Activated T-helper 2 cell treated with anti-CD3 and anti-CD28 coated beads, Interferon-gamma antibody, Interleukin-2, Interleukin-4, amounts not matched to agents 10 μg/mL and 5 μg/mL and 100 μg/mL, durations not matched to agents 14 hours and 24 hours and 36 hours (primary cell): ENCODE measurements around the gene MYOCOS. TPM values are rescaled to one million over a fixed set of nuclear protein-coding genes. Genes with fewer than 3 reads are reported as not detected.
"Not testable (repeated sequence)": the region's sequence is repeated elsewhere in the genome, so short reads cannot be mapped to it uniquely, and the experiment has no call there.

Experiments used
- DNase-seq: peaks from one replicate; pipeline ENCODE4 v3.0.0; 2021; ENCODE audit warnings: low spot score
- H3K27ac Mint-ChIP-seq: one replicate; pipeline ENCODE4 v1.8.0; 2021; ENCODE audit warnings: mixed read lengths
- H3K27me3 Mint-ChIP-seq: one replicate; pipeline ENCODE4 v1.8.0; 2021; ENCODE audit warnings: low read depth, mixed read lengths
- H3K36me3 Mint-ChIP-seq: one replicate; pipeline ENCODE4 v1.8.0; 2021; ENCODE audit warnings: low read depth, mixed read lengths
- H3K4me1 Mint-ChIP-seq: one replicate; pipeline ENCODE4 v1.8.0; 2021; ENCODE audit warnings: low read depth, mixed read lengths
- H3K4me3 Mint-ChIP-seq: one replicate; pipeline ENCODE4 v1.8.0; 2021; ENCODE audit warnings: low read depth, mild to moderate bottlenecking, moderate library complexity, mixed read lengths
- H3K9me3 Mint-ChIP-seq: one replicate; pipeline ENCODE4 v1.8.0; 2021; ENCODE audit warnings: mixed read lengths
- intact Hi-C: fragments of 100-400 bp; cut with micrococcal nuclease; formaldehyde crosslinking; loops from one replicate; pipeline ENCODE4 v1.15.1; 2023
- total RNA-seq: library from RNA; stranded (reverse); gene quantifications from 2 replicates; pipeline ENCODE4 v1.2.3, GENCODE V29; 2022

The MYOCOS gene
- total RNA-seq, 1 donor from 2014 or later = 0.14 TPM

- no peaks in the 10 kb centered on the region for H3K36me3 Mint-ChIP-seq
- no peaks in the 10 kb centered on the region for H3K9me3 Mint-ChIP-seq
- no peak overlapping the region for H3K27ac Mint-ChIP-seq
- peaks cover 10% of the 10 kb centered on the region for H3K4me1 Mint-ChIP-seq
- no peak for DNase-seq
- intact Hi-C loops = loop anchor here (2.0 kb wide), 2 partner anchors 88 to 330 kb away; partner anchors contain the start of gene VAMP4
- peaks cover 21% of the 10 kb centered on the region for H3K27me3 Mint-ChIP-seq
- no peak overlapping the region for H3K4me3 Mint-ChIP-seq
Measured at GRCh38 chr1:171654201-171654941, 32.3 kb downstream of the MYOCOS start.

GRCh38 chr1:171654942-171655745 lies 33.1 kb downstream of the MYOCOS start:
- Mint-ChIP-seq H3K9me3 (no peaks in the 10 kb centered on the region), H3K4me3 (no peak overlapping the region), H3K27me3 (peaks cover 21% of the 10 kb centered on the region), H3K27ac (no peak overlapping the region), H3K4me1 (peaks cover 10% of the 10 kb centered on the region), H3K36me3 (no peaks in the 10 kb centered on the region)
- intact Hi-C loops = loop anchor here (2.0 kb wide), 2 partner anchors 88 to 330 kb away; partner anchors contain the start of gene VAMP4
- peak; percentile 60 for DNase-seq

- H3K9me3 Mint-ChIP-seq = no peaks in the 10 kb centered on the region
- H3K4me3 Mint-ChIP-seq = no peak overlapping the region
- H3K36me3 Mint-ChIP-seq = no peaks in the 10 kb centered on the region
- peaks cover 19% of the 10 kb centered on the region for H3K27me3 Mint-ChIP-seq
- intact Hi-C loops = loop anchor here (2.0 kb wide), 2 partner anchors 87 to 329 kb away; partner anchors contain the start of gene VAMP4
- H3K4me1 Mint-ChIP-seq = peaks cover 10% of the 10 kb centered on the region
- no peak overlapping the region for H3K27ac Mint-ChIP-seq
- DNase-seq = no peak
Measured at GRCh38 chr1:171655746-171656116, 33.7 kb downstream of the MYOCOS start.

- H3K9me3 Mint-ChIP-seq, H3K4me3 Mint-ChIP-seq, H3K4me1 Mint-ChIP-seq, H3K36me3 Mint-ChIP-seq, DNase-seq, intact Hi-C loops, H3K27ac Mint-ChIP-seq: not testable (repeated sequence)
- peaks cover 15% of the 10 kb centered on the region for H3K27me3 Mint-ChIP-seq
Measured at GRCh38 chr1:171656206-171656605, 34.2 kb downstream of the MYOCOS start.

- Mint-ChIP-seq H3K27me3 (peaks cover 9% of the 10 kb centered on the region), H3K27ac (no peak overlapping the region), H3K4me1 (no peaks in the 10 kb centered on the region), H3K4me3 (no peak overlapping the region), H3K36me3 (no peaks in the 10 kb centered on the region), H3K9me3 (no peaks in the 10 kb centered on the region)
- intact Hi-C loops = no loop called here
- DNase-seq = no peak
Measured at GRCh38 chr1:171661076-171661650, 39.1 kb downstream of the MYOCOS start.

- Mint-ChIP-seq H3K27ac (no peak overlapping the region), H3K27me3 (peaks cover 9% of the 10 kb centered on the region), H3K9me3 (no peaks in the 10 kb centered on the region), H3K4me1 (no peaks in the 10 kb centered on the region), H3K4me3 (no peak overlapping the region), H3K36me3 (no peaks in the 10 kb centered on the region)
- DNase-seq = no peak
- intact Hi-C loops = no loop called here
Measured at GRCh38 chr1:171663036-171663853, 41.2 kb downstream of the MYOCOS start.

GRCh38 chr1:171663854-171664575 lies 42.0 kb downstream of the MYOCOS start:
- Mint-ChIP-seq H3K4me3 (no peak overlapping the region), H3K27ac (no peak overlapping the region), H3K4me1 (no peaks in the 10 kb centered on the region), H3K27me3 (peaks cover 9% of the 10 kb centered on the region), H3K9me3 (no peaks in the 10 kb centered on the region), H3K36me3 (no peaks in the 10 kb centered on the region)
- no peak for DNase-seq
- intact Hi-C loops = no loop called here

GRCh38 chr1:171664976-171665375 lies 42.9 kb downstream of the MYOCOS start:
- Mint-ChIP-seq H3K9me3 (no peaks in the 10 kb centered on the region), H3K4me3 (no peak overlapping the region), H3K27ac (no peak overlapping the region), H3K36me3 (no peaks in the 10 kb centered on the region), H3K27me3 (peaks cover 9% of the 10 kb centered on the region), H3K4me1 (no peaks in the 10 kb centered on the region)
- no peak for DNase-seq
- intact Hi-C loops = no loop called here

GRCh38 chr1:171666114-171666769 lies 44.2 kb downstream of the MYOCOS start:
- intact Hi-C loops = no loop called here
- Mint-ChIP-seq H3K27ac (no peak overlapping the region), H3K4me3 (no peak overlapping the region), H3K27me3 (peaks cover 9% of the 10 kb centered on the region), H3K36me3 (no peaks in the 10 kb centered on the region), H3K4me1 (no peaks in the 10 kb centered on the region), H3K9me3 (no peaks in the 10 kb centered on the region)
- no peak for DNase-seq

- DNase-seq = no peak
- intact Hi-C loops = no loop called here
- Mint-ChIP-seq H3K27ac (no peak overlapping the region), H3K36me3 (no peaks in the 10 kb centered on the region), H3K4me3 (no peak overlapping the region), H3K9me3 (no peaks in the 10 kb centered on the region), H3K27me3 (peaks cover 15% of the 10 kb centered on the region), H3K4me1 (no peaks in the 10 kb centered on the region)
Measured at GRCh38 chr1:171668372-171668771, 46.3 kb downstream of the MYOCOS start.

GRCh38 chr1:171670739-171671138 lies 48.7 kb downstream of the MYOCOS start:
- H3K27ac Mint-ChIP-seq = no peak overlapping the region
- no peaks in the 10 kb centered on the region for H3K4me1 Mint-ChIP-seq
- H3K27me3 Mint-ChIP-seq = peaks cover 22% of the 10 kb centered on the region
- DNase-seq = no peak
- H3K9me3 Mint-ChIP-seq = no peaks in the 10 kb centered on the region
- intact Hi-C loops = no loop called here
- H3K4me3 Mint-ChIP-seq = no peak overlapping the region
- H3K36me3 Mint-ChIP-seq = no peaks in the 10 kb centered on the region
